ENCODE data around the gene CACNA1E. TPM values are rescaled to one million over a fixed set of nuclear protein-coding genes. Genes with fewer than 3 reads are reported as not detected.

CACNA1E gene
- total RNA-seq, 1 experiment from 2014 or later, result not detected

GRCh38 chr1:181759481-181759880 lies 276.2 kb downstream of the CACNA1E start:
- H3K36me3 ChIP-seq (ENCODE audit: insufficient read depth, low read length, poor library complexity, severe bottlenecking), result no peaks in the 10 kb centered on the region
- DNase-seq (ENCODE audit: low spot score), result no peak
- no peak overlapping the region for H3K4me3 ChIP-seq (ENCODE audit: low read depth, low read length, poor library complexity, severe bottlenecking)
- H3K4me1 ChIP-seq (ENCODE audit: insufficient read depth, low read length, poor library complexity, severe bottlenecking), result no peaks in the 10 kb centered on the region
- no peaks in the 10 kb centered on the region for H3K9me3 ChIP-seq (ENCODE audit: low read depth, low read length, poor library complexity, severe bottlenecking)
- H3K27me3 ChIP-seq (replicated peaks; ENCODE audit: insufficient read depth, low read depth, low read length, poor library complexity), result peaks cover 62% of the 10 kb centered on the region
- TF ChIP-seq CTCF (conservative IDR thresholded peaks at IDR 0.05; ENCODE audit: low read depth, low read length) (no peak), EZH2 (IDR thresholded peaks at IDR 0.05; ENCODE audit: borderline replicate concordance, low read depth, low read length, poor library complexity, severe bottlenecking) (no peak)
- intact Hi-C loops (cut with micrococcal nuclease; ENCODE audit: unreplicated experiment), result no loop called here
- BruUV-seq (replicated peaks), result no TSS peak
- POLR2A ChIA-PET (ENCODE audit: low non-redundant PET), result no interaction called here
- no peak overlapping the region for H3K27ac ChIP-seq (ENCODE audit: low read depth, low read length, poor library complexity, severe bottlenecking)
- CTCF ChIA-PET, result no interaction called here

- BruUV-seq (replicated peaks), result no TSS peak
- TF ChIP-seq EZH2 (IDR thresholded peaks at IDR 0.05; ENCODE audit: borderline replicate concordance, low read depth, low read length, poor library complexity, severe bottlenecking) (no peak), CTCF (conservative IDR thresholded peaks at IDR 0.05; ENCODE audit: low read depth, low read length) (no peak)
- Histone ChIP-seq H3K27ac (ENCODE audit: low read depth, low read length, poor library complexity, severe bottlenecking) (no peak overlapping the region), H3K4me3 (ENCODE audit: low read depth, low read length, poor library complexity, severe bottlenecking) (no peak overlapping the region), H3K36me3 (ENCODE audit: insufficient read depth, low read length, poor library complexity, severe bottlenecking) (no peaks in the 10 kb centered on the region), H3K4me1 (ENCODE audit: insufficient read depth, low read length, poor library complexity, severe bottlenecking) (no peaks in the 10 kb centered on the region), H3K9me3 (ENCODE audit: low read depth, low read length, poor library complexity, severe bottlenecking) (no peaks in the 10 kb centered on the region), H3K27me3 (replicated peaks; ENCODE audit: insufficient read depth, low read depth, low read length, poor library complexity) (peaks cover 57% of the 10 kb centered on the region)
- DNase-seq (ENCODE audit: low spot score), result no peak
- ChIA-PET POLR2A (ENCODE audit: low non-redundant PET) (no interaction called here), CTCF (no interaction called here)
- intact Hi-C loops (cut with micrococcal nuclease; ENCODE audit: unreplicated experiment), result no loop called here
Measured at GRCh38 chr1:181763736-181764135, 280.4 kb downstream of the CACNA1E start.

GRCh38 chr1:181765451-181766026 lies 282.2 kb downstream of the CACNA1E start:
- POLR2A ChIA-PET (ENCODE audit: low non-redundant PET), result no interaction called here
- Histone ChIP-seq H3K4me1 (ENCODE audit: insufficient read depth, low read length, poor library complexity, severe bottlenecking) (no peaks in the 10 kb centered on the region), H3K36me3 (ENCODE audit: insufficient read depth, low read length, poor library complexity, severe bottlenecking) (no peaks in the 10 kb centered on the region), H3K9me3 (ENCODE audit: low read depth, low read length, poor library complexity, severe bottlenecking) (no peaks in the 10 kb centered on the region), H3K27ac (ENCODE audit: low read depth, low read length, poor library complexity, severe bottlenecking) (no peak overlapping the region), H3K4me3 (ENCODE audit: low read depth, low read length, poor library complexity, severe bottlenecking) (no peak overlapping the region), H3K27me3 (replicated peaks; ENCODE audit: insufficient read depth, low read depth, low read length, poor library complexity) (peaks cover 49% of the 10 kb centered on the region)
- TF ChIP-seq CTCF (conservative IDR thresholded peaks at IDR 0.05; ENCODE audit: low read depth, low read length) (no peak), EZH2 (IDR thresholded peaks at IDR 0.05; ENCODE audit: borderline replicate concordance, low read depth, low read length, poor library complexity, severe bottlenecking) (no peak)
- intact Hi-C loops (cut with micrococcal nuclease; ENCODE audit: unreplicated experiment), result no loop called here
- BruUV-seq (replicated peaks), result no TSS peak
- CTCF ChIA-PET, result no interaction called here
- no peak for DNase-seq (ENCODE audit: low spot score)
